HL-60 (cell line): ENCODE measurements around the gene FARP1.

Source experiments
- DNase-seq, 2 experiments: peaks; one replicate each; pipeline ENCODE4 v3.0.0-alpha.2; 2010 to 2020; ENCODE audit warnings: low read depth in 1 of 2, low spot score in 1 of 2
- H3K27ac ChIP-seq: fragments of 250-450 bp; sonication (Bioruptor Pico); replicated peaks from 2 replicates; pipeline ENCODE4 v1.5.1; 2020; ENCODE audit warnings: mild to moderate bottlenecking, moderate library complexity
- H3K27me3 ChIP-seq: fragments of 250-450 bp; sonication (Bioruptor Pico); 2 replicates; pipeline ENCODE4 v1.5.1; 2021; ENCODE audit warnings: mild to moderate bottlenecking, moderate library complexity; ENCODE audit not compliant: insufficient read depth, poor library complexity, severe bottlenecking
- H3K4me3 ChIP-seq: replicated peaks from 2 replicates; pipeline ENCODE4 v1.5.1; 2011; ENCODE audit warnings: mild to moderate bottlenecking, control low read depth, low read length; ENCODE audit not compliant: insufficient read depth
- GABPA ChIP-seq: IDR thresholded peaks from 2 replicates; pipeline ENCODE4 v1.6.1; 2012; ENCODE audit warnings: low read depth
- POLR2AphosphoS5 ChIP-seq: IDR thresholded peaks from 2 replicates; pipeline ENCODE4 v1.6.1; 2012; ENCODE audit warnings: low read depth
- SPI1 ChIP-seq: IDR thresholded peaks from 2 replicates; pipeline ENCODE4 v1.6.1; 2012; ENCODE audit warnings: low read depth, mild to moderate bottlenecking, borderline replicate concordance
- TF ChIP-seq, protein P1 (sequence below): IDR thresholded peaks from 2 replicates; pipeline ENCODE4 v1.6.1; 2012; ENCODE audit warnings: low read depth; ENCODE audit not compliant: insufficient replicate concordance
- TF ChIP-seq, protein P2 (sequence below): IDR thresholded peaks from one replicate; pipeline ENCODE4 v1.5.1; 2011; ENCODE audit warnings: low read length, control low read depth, inconsistent platforms; ENCODE audit not compliant: insufficient read depth

FARP1 gene

DNA sequence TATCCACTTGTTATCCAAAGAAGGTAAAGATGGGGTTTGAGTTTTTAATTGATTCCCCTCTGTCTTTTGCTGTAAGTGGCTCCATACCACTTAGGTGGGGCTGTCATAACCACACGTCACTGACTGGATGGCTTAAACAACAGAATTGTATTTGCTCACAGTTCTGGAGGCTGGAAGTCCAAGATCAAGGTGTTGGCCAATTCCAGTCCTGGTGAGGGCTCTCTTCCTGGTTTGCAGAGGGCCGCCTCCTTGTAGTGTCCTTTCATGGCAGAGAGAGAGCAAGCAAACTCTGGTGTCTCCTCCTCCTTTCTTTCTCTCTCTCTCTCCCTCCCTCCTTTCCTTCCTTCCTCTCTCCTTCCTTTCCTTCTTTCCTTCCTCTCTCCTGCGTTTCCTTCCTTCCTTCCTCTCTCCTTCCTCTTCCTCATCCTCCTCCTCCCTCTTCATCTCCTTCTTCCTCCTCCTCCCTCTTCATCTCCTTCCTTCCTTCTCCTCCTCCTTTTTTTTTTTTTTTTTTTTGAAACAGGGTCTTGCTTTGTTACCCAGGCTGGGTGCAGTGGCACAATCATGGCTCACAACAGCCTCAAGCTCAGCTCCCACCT is 174.8 kb downstream of the FARP1 start:
- Histone ChIP-seq H3K27ac (no peak overlapping the region), H3K27me3 (peaks cover 9% of the 10 kb centered on the region), H3K4me3 (no peak overlapping the region)
- DNase-seq, result no peak
- TF ChIP-seq, protein P1, sequence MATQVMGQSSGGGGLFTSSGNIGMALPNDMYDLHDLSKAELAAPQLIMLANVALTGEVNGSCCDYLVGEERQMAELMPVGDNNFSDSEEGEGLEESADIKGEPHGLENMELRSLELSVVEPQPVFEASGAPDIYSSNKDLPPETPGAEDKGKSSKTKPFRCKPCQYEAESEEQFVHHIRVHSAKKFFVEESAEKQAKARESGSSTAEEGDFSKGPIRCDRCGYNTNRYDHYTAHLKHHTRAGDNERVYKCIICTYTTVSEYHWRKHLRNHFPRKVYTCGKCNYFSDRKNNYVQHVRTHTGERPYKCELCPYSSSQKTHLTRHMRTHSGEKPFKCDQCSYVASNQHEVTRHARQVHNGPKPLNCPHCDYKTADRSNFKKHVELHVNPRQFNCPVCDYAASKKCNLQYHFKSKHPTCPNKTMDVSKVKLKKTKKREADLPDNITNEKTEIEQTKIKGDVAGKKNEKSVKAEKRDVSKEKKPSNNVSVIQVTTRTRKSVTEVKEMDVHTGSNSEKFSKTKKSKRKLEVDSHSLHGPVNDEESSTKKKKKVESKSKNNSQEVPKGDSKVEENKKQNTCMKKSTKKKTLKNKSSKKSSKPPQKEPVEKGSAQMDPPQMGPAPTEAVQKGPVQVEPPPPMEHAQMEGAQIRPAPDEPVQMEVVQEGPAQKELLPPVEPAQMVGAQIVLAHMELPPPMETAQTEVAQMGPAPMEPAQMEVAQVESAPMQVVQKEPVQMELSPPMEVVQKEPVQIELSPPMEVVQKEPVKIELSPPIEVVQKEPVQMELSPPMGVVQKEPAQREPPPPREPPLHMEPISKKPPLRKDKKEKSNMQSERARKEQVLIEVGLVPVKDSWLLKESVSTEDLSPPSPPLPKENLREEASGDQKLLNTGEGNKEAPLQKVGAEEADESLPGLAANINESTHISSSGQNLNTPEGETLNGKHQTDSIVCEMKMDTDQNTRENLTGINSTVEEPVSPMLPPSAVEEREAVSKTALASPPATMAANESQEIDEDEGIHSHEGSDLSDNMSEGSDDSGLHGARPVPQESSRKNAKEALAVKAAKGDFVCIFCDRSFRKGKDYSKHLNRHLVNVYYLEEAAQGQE, result no peak
- TF ChIP-seq SPI1 (no peak), GABPA (no peak), POLR2AphosphoS5 (no peak)
- TF ChIP-seq, protein P2, sequence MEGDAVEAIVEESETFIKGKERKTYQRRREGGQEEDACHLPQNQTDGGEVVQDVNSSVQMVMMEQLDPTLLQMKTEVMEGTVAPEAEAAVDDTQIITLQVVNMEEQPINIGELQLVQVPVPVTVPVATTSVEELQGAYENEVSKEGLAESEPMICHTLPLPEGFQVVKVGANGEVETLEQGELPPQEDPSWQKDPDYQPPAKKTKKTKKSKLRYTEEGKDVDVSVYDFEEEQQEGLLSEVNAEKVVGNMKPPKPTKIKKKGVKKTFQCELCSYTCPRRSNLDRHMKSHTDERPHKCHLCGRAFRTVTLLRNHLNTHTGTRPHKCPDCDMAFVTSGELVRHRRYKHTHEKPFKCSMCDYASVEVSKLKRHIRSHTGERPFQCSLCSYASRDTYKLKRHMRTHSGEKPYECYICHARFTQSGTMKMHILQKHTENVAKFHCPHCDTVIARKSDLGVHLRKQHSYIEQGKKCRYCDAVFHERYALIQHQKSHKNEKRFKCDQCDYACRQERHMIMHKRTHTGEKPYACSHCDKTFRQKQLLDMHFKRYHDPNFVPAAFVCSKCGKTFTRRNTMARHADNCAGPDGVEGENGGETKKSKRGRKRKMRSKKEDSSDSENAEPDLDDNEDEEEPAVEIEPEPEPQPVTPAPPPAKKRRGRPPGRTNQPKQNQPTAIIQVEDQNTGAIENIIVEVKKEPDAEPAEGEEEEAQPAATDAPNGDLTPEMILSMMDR, result no peak

DNA sequence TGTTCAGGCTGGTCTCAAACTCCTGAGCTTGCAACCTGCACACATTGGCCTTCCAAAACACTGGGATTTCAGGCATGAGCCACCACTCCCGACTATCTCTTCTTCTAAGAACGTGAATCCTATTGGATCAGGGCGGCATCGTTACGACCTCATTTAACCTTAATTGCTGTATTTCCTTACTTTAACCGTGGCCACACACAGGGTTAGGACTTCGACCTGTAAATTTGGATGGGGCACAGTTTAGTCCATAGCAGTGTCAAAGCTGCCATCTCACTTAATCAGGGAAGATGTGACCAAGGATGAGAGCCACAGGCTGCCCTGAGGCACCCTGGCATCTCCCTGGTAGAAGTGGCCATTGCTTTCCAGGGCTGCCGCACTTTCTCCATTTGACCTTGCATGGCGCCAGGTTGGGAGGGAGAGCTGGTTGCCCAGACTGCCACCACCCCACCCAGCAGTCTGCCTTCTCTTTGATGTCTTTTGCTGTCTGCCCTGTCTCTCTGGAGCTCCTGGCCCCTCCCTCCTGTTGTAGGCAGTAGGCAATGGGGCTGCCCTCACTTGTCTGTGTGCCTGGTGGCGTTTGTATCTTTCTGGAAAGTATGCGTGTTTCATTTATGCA is 175.5 kb downstream of the FARP1 start:
- Histone ChIP-seq H3K4me3 (no peak overlapping the region), H3K27ac (no peak overlapping the region), H3K27me3 (peaks cover 9% of the 10 kb centered on the region)
- DNase-seq, result no peak
- TF ChIP-seq, protein P1, result no peak
- TF ChIP-seq, protein P2, result no peak
- TF ChIP-seq SPI1 (no peak), GABPA (no peak), POLR2AphosphoS5 (no peak)

DNA sequence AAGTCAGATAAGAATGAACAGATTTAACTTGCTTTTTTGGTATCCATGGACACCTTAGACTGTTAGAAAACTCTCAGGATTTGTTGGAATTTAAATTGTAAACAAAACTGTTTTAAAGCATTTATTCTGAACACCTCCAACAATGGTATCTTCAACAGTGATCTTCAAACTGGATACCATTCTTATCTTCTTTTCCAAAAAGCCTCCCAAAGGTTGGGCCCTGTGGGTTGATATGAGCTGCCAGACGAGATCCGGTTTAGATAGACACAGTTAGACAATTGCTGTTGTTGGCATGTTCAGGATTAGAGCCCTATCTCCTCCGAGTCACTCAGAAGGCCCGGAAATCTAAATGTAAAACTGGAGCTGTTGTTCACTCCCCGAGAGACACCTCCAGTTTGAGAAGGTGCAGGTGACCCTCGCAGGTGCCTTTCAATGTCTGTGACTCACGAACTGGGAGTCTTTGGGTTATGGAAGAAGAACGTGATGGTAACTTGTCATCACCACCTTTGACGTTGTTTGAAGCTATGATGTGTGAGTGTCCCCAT is 177.7 kb downstream of the FARP1 start:
- no peak for DNase-seq
- Histone ChIP-seq H3K27ac (no peak overlapping the region), H3K27me3 (no peaks in the 10 kb centered on the region), H3K4me3 (no peak overlapping the region)
- TF ChIP-seq POLR2AphosphoS5 (no peak), SPI1 (no peak), GABPA (no peak)
- TF ChIP-seq, protein P2, result no peak
- TF ChIP-seq, protein P1, result no peak
